ENCODE measurements around the gene PXMP2.
"Not testable (repeated sequence)": the region's sequence is repeated elsewhere in the genome, so short reads cannot be mapped to it uniquely, and the experiment has no call there.

Gene PXMP2

DNA sequence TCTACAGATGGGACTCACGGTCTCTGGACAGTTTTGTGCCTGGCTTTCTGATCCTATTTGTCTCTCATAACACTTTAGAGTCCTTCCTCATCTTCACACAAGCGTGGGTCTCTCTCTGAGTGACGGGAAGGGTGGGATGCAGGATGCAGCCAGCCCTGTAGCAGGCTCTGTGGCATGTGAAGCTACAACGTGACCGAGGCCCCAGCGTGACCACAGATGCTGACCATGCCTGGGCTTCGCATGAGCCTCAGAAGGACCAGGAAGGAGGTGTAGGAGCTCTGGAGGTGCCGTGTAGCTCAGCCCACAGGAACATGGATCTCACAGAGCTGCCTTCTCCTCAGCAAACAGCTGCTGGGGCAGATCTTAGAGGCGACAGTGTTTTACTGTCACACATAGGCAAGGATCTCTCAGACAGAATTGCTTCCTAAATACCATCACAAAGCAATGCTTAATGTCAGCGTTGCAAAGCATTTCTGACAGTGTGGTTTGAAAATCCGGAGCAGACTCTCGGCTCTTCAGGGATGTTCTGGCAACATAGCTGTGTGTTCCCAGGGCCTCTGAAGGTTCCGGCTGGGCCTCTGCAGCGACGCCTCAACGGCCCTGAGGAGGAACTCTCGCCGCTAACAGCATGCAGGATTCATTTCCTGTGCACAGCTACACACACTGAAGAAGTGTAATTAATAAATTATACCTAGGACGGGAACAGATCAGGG lies 52.4 kb downstream of the PXMP2 start:
- Mint-ChIP-seq H3K36me3 (peaks cover 100% of the 10 kb centered on the region), H3K9me3 (no peaks in the 10 kb centered on the region), H3K4me1 (peaks cover 18% of the 10 kb centered on the region), H3K27ac (peak overlapping the region; percentile 48), H3K4me3 (no peak overlapping the region)
- no peak for DNase-seq (ENCODE audit: low spot score in 2 of 2)
- ATAC-seq: no peak

DNA sequence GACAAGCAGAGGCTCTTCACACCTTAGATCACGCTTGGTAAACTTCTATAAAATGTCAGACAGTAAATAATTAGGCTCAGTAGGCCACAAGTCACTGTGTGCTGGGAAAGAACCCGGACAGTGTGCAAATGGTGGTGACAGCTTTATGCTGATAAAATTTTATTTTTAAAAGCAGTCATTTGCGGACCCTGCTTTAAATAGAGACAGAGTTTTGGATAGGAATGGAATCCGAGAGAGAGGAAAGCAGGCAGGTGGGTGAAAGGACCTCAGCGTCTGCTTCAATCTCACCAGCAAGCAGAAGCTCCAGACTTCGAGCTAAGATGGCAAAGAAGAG lies 52.9 kb downstream of the PXMP2 start:
- Mint-ChIP-seq H3K4me1 (peaks cover 23% of the 10 kb centered on the region), H3K27ac (peak overlapping the region; percentile 48), H3K9me3 (no peaks in the 10 kb centered on the region), H3K36me3 (peaks cover 100% of the 10 kb centered on the region), H3K4me3 (no peak overlapping the region)
- DNase-seq (ENCODE audit: low spot score in 2 of 2): no peak
- ATAC-seq: no peak

GRCh38 chr12:132740652-132741051 lies 53.3 kb downstream of the PXMP2 start:
- Mint-ChIP-seq H3K27ac (peak overlapping the region; percentile 48), H3K9me3 (no peaks in the 10 kb centered on the region)
- no peak for ATAC-seq

DNA sequence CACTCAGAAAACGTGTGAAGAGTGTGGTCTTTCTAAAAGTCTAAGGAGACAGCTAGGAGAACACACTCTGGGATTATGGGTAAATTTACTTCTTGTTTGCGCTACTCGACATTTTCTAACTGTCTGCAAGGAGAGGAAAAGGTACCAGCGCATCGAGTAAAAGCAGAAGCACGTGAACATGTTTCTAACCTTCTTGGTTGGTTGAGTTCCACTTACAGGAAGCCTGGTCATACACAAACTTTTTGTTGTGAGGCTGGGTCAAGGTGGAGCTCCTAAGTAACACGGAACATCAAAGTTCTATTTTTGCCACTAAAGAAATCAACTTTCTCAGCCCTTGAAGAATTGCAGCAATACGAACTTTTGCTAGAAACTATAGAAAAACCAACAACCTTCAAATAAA lies 54.2 kb downstream of the PXMP2 start:
- H3K4me1 Mint-ChIP-seq: peaks cover 23% of the 10 kb centered on the region
- ATAC-seq: no peak
- H3K27ac Mint-ChIP-seq: no peak overlapping the region

More at GRCh38 chr12:132740652-132741051, 53.3 kb downstream of the PXMP2 start:
- H3K36me3 Mint-ChIP-seq: peaks cover 100% of the 10 kb centered on the region
- H3K4me3 Mint-ChIP-seq: no peak overlapping the region
- H3K4me1 Mint-ChIP-seq: peaks cover 23% of the 10 kb centered on the region
- DNase-seq (ENCODE audit: low spot score in 2 of 2): no peak

GRCh38 chr12:132743831-132744230 lies 56.4 kb downstream of the PXMP2 start:
- Mint-ChIP-seq H3K4me3 (no peak overlapping the region), H3K36me3 (peaks cover 100% of the 10 kb centered on the region), H3K27ac (no peak overlapping the region), H3K4me1 (peaks cover 23% of the 10 kb centered on the region), H3K9me3 (no peaks in the 10 kb centered on the region)
- DNase-seq (ENCODE audit: low spot score in 2 of 2) (no peak), ATAC-seq (no peak)

More for the DNA sequence above, 54.2 kb downstream of the PXMP2 start:
- Mint-ChIP-seq H3K36me3 (peaks cover 100% of the 10 kb centered on the region), H3K9me3 (no peaks in the 10 kb centered on the region), H3K4me3 (no peak overlapping the region)
- DNase-seq (ENCODE audit: low spot score in 2 of 2): no peak

GRCh38 chr12:132746613-132747012 lies 59.2 kb downstream of the PXMP2 start:
- Mint-ChIP-seq H3K36me3 (peaks cover 100% of the 10 kb centered on the region), H3K4me3 (no peak overlapping the region), H3K27ac (no peak overlapping the region), H3K9me3 (no peaks in the 10 kb centered on the region), H3K4me1 (peaks cover 23% of the 10 kb centered on the region)
- DNase-seq (ENCODE audit: low spot score in 2 of 2) (no peak), ATAC-seq (no peak)

DNA sequence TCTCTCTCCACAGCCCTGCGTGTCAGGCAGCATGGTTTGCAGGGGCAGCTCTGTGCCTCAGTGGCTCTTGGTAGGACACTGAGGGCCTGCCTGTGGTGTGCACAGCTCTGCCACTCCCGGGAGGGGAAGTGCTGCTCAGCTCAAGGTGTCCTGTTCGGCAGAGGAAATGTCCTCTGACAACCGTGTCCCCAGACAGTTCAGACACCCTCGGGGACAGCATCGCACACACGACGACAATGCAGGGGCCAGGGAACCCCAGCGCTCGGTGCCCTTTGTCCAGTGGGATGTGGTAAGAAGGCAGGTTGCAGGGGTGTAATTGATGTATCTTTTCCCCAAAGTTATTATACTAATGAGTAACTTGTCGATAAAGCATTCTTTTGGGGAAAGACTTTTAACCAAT lies 60.0 kb downstream of the PXMP2 start:
- H3K4me3 Mint-ChIP-seq: no peak overlapping the region
- DNase-seq (ENCODE audit: low spot score in 2 of 2) (no peak), ATAC-seq (no peak)
- no peaks in the 10 kb centered on the region for H3K9me3 Mint-ChIP-seq
- H3K36me3 Mint-ChIP-seq: peaks cover 100% of the 10 kb centered on the region
- H3K27ac Mint-ChIP-seq: peak overlapping the region; percentile 56
- H3K4me1 Mint-ChIP-seq: peaks cover 21% of the 10 kb centered on the region

GRCh38 chr12:132747896-132748295 lies 60.5 kb downstream of the PXMP2 start:
- Mint-ChIP-seq H3K4me3 (no peak overlapping the region), H3K36me3 (peaks cover 100% of the 10 kb centered on the region), H3K9me3 (no peaks in the 10 kb centered on the region), H3K4me1 (peaks cover 16% of the 10 kb centered on the region), H3K27ac (no peak overlapping the region)
- DNase-seq (ENCODE audit: low spot score in 2 of 2) (no peak), ATAC-seq (no peak)

DNA sequence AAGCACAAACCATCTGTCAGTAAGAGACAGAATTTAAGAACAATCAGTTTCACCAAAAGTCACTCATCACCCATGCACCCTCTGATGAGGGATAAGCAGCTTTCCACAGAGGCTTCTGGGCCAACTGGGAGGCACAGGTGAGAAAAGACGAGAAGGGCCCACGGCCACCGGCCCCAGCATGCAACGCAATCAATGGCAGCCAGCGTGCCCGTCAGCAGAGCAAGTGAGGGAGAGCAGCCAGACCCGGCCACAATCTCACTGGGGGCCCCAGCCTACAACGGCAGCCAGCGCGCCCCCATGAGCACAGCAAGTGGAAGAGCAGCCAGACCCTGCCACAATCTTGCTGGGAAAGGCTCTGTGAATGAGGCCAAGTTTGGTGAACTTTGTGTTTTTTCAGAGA lies 60.9 kb downstream of the PXMP2 start:
- DNase-seq (ENCODE audit: low spot score in 2 of 2) (no peak), ATAC-seq (no peak)
- H3K36me3 Mint-ChIP-seq: peaks cover 100% of the 10 kb centered on the region
- H3K27ac Mint-ChIP-seq: no peak overlapping the region
- H3K4me1 Mint-ChIP-seq: peaks cover 16% of the 10 kb centered on the region
- H3K4me3 Mint-ChIP-seq: no peak overlapping the region
- no peaks in the 10 kb centered on the region for H3K9me3 Mint-ChIP-seq

GRCh38 chr12:132753670-132754069 lies 66.3 kb downstream of the PXMP2 start:
- H3K4me1 Mint-ChIP-seq; DNase-seq (ENCODE audit: low spot score in 2 of 2); H3K9me3 Mint-ChIP-seq; ATAC-seq; H3K4me3 Mint-ChIP-seq; H3K27ac Mint-ChIP-seq: not testable (repeated sequence)
- H3K36me3 Mint-ChIP-seq: peaks cover 100% of the 10 kb centered on the region

- Mint-ChIP-seq H3K4me3 (no peak overlapping the region), H3K27ac (no peak overlapping the region), H3K36me3 (peaks cover 100% of the 10 kb centered on the region), H3K4me1 (peaks cover 7% of the 10 kb centered on the region), H3K9me3 (no peaks in the 10 kb centered on the region)
- ATAC-seq (no peak), DNase-seq (ENCODE audit: low spot score in 2 of 2) (no peak)
Observed at GRCh38 chr12:132754160-132754932, 67.0 kb downstream of the PXMP2 start.
